GM23338 (cell line): ENCODE measurements around the gene ADCYAP1R1. TPM values are rescaled to one million over a fixed set of nuclear protein-coding genes. Genes with fewer than 3 reads are reported as not detected.

Experiments
- ATAC-seq: fragments of 200-7000 bp; cut with Tn5 transposase; 3 replicates; pipeline ENCODE4 v1.9.1; 2020
- DNase-seq: peaks from one replicate; pipeline ENCODE4 v3.0.0-alpha.2; 2015; ENCODE audit warnings: low spot score
- H2AFZ ChIP-seq: fragments of 200-600 bp; sonication (generic); 2 replicates; pipeline ENCODE4 v1.8.0; 2016; ENCODE audit warnings: antibody characterized with exemption, mild to moderate bottlenecking, moderate library complexity
- H3F3A ChIP-seq: fragments of 200-600 bp; sonication (generic); replicated peaks from 2 replicates; pipeline ENCODE4 v1.8.0; 2017; ENCODE audit warnings: antibody characterized with exemption, mixed run types, low read depth
- H3K27ac ChIP-seq: fragments of 200-600 bp; sonication (generic); 2 replicates; pipeline ENCODE4 v1.6.1; 2016; ENCODE audit warnings: low read depth
- H3K27me3 ChIP-seq: fragments of 200-600 bp; sonication (generic); 2 replicates; pipeline ENCODE4 v1.8.0; 2016; ENCODE audit warnings: mild to moderate bottlenecking, mixed run types, moderate library complexity; ENCODE audit not compliant: insufficient read depth
- H3K36me3 ChIP-seq: fragments of 200-600 bp; sonication (generic); 2 replicates; pipeline ENCODE4 v1.8.0; 2016; ENCODE audit warnings: mild to moderate bottlenecking; ENCODE audit not compliant: insufficient read depth
- H3K4me1 ChIP-seq: fragments of 200-600 bp; sonication (generic); 2 replicates; pipeline ENCODE4 v1.8.0; 2016; ENCODE audit warnings: mild to moderate bottlenecking, moderate library complexity; ENCODE audit not compliant: insufficient read depth
- H3K4me2 ChIP-seq: fragments of 200-600 bp; sonication (generic); 2 replicates; pipeline ENCODE4 v1.7.1; 2017; ENCODE audit warnings: mixed run types
- H3K4me3 ChIP-seq: fragments of 200-600 bp; sonication (generic); 2 replicates; pipeline ENCODE4 v1.6.1; 2016; ENCODE audit warnings: mixed run types
- H3K79me2 ChIP-seq: fragments of 200-600 bp; sonication (generic); replicated peaks from 2 replicates; pipeline ENCODE4 v1.8.0; 2017; ENCODE audit warnings: mild to moderate bottlenecking; ENCODE audit not compliant: insufficient read depth
- H3K9me2 ChIP-seq: fragments of 200-600 bp; sonication (generic); 2 replicates; pipeline ENCODE4 v1.8.0; 2017; ENCODE audit not compliant: insufficient read depth
- H4K20me1 ChIP-seq: fragments of 200-600 bp; sonication (generic); replicated peaks from 2 replicates; pipeline ENCODE4 v1.8.0; 2017; ENCODE audit warnings: mild to moderate bottlenecking; ENCODE audit not compliant: insufficient read depth
- H3K27ac Mint-ChIP-seq: 2 replicates; pipeline ENCODE4 v1.8.0; 2020; ENCODE audit warnings: inconsistent platforms, mild to moderate bottlenecking, moderate library complexity, mixed read lengths
- H3K27me3 Mint-ChIP-seq: 3 replicates; pipeline ENCODE4 v1.8.0; 2022; ENCODE audit warnings: low read depth, mild to moderate bottlenecking, moderate library complexity, mixed read lengths, inconsistent platforms; ENCODE audit not compliant: insufficient read depth, poor library complexity
- H3K36me3 Mint-ChIP-seq: 3 replicates; pipeline ENCODE4 v1.8.0; 2021; ENCODE audit warnings: low read depth, mild to moderate bottlenecking, inconsistent platforms, moderate library complexity, mixed read lengths
- H3K4me1 Mint-ChIP-seq: 3 replicates; pipeline ENCODE4 v1.8.0; 2020; ENCODE audit warnings: mild to moderate bottlenecking, inconsistent platforms, mixed read lengths
- H3K4me3 Mint-ChIP-seq: 3 replicates; pipeline ENCODE4 v1.8.0; 2021; ENCODE audit warnings: moderate library complexity, mild to moderate bottlenecking, inconsistent platforms, mixed read lengths
- H3K9me3 Mint-ChIP-seq: 3 replicates; pipeline ENCODE4 v1.8.0; 2020; ENCODE audit warnings: moderate library complexity, mild to moderate bottlenecking, inconsistent platforms, mixed read lengths
- CREB1 ChIP-seq: fragments of 250-450 bp; sonication (Bioruptor Pico); IDR thresholded peaks from 2 replicates; pipeline ENCODE4 v1.5.0; 2020; ENCODE audit warnings: low read depth, mild to moderate bottlenecking, moderate library complexity
- EZH2 ChIP-seq: fragments of 200-600 bp; sonication (generic); IDR thresholded peaks from one replicate; pipeline ENCODE4 v1.8.0; 2017; ENCODE audit warnings: antibody characterized with exemption, mild to moderate bottlenecking, low read depth; ENCODE audit not compliant: unreplicated experiment
- EZH2phosphoT487 ChIP-seq: fragments of 200-600 bp; sonication (generic); IDR thresholded peaks from one replicate; pipeline ENCODE4 v1.8.1; 2018; ENCODE audit warnings: antibody characterized with exemption; ENCODE audit not compliant: unreplicated experiment
- JUNB ChIP-seq: IDR thresholded peaks from one replicate; pipeline ENCODE4 v1.6.1; 2016; ENCODE audit warnings: antibody characterized with exemption; ENCODE audit not compliant: unreplicated experiment
- STAT1 ChIP-seq: IDR thresholded peaks from one replicate; pipeline ENCODE4 v1.6.1; 2016; ENCODE audit warnings: antibody characterized with exemption; ENCODE audit not compliant: unreplicated experiment
- ZNF331 ChIP-seq: fragments of 250-450 bp; sonication (Bioruptor Pico); IDR thresholded peaks from 2 replicates; pipeline ENCODE4 v1.5.0; 2020; ENCODE audit warnings: low read depth, mild to moderate bottlenecking, moderate library complexity
- polyA plus RNA-seq: library from polyadenylated mRNA; unstranded; fragments of >200 nt; fragmentation: Nextera tagmentation; extraction: Ambion mirVana; gene quantifications from 2 replicates; pipeline ENCODE4 v1.2.1, GENCODE V29; 2016
- total RNA-seq: library from RNA; depleted of rRNA; stranded (reverse); fragments of >200 nt; shearing (Covaris generic); gene quantifications from 2 replicates; pipeline ENCODE4 v1.2.3, GENCODE V29; 2014
- TF ChIP-seq, protein P1 (sequence below): fragments of 250-450 bp; sonication (Bioruptor Pico); IDR thresholded peaks from 2 replicates; pipeline ENCODE4 v1.5.0; 2020; ENCODE audit warnings: mild to moderate bottlenecking, moderate library complexity
- TF ChIP-seq, protein P2 (sequence below), 2 experiments: fragments of 200-600 bp in 1 of 2; sonication (generic) in 1 of 2; conservative IDR thresholded peaks; 2 replicates each; pipeline versions ENCODE4 v1.5.1 to v1.6.1; 2016 to 2017; ENCODE audit warnings: antibody characterized with exemption in 2 of 2, low read depth in 2 of 2, mild to moderate bottlenecking in 2 of 2, moderate library complexity in 1 of 2
- TF ChIP-seq, protein P3 (sequence below): IDR thresholded peaks from 2 replicates; pipeline ENCODE4 v1.6.1; 2016; ENCODE audit warnings: antibody characterized with exemption

ADCYAP1R1 gene
- total and polyA plus RNA-seq, 2 experiments from 2014 or later: 1.8 to 10.6 TPM

DNA sequence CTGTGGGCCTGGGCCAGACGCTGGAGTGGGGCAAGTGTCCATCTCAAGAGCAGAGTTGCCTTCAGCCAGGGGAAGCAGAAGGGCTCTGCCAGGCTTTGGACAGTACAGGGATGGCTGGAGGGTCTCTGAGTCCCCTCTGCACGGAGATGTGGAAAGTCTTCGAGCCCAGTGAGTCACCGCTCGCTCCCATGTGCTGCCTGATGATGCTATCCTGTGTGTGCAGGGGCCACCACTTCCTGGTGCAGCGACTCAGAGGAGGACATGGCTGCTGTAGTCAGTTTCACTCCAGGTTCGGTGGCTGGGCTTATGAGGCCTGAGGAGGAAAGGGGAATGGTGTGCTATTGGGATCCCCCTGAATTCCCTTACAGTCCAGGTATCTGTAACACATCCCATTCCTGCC lies 6.0 kb downstream of the ADCYAP1R1 start:
- H2AFZ ChIP-seq: no peak overlapping the region
- no peak overlapping the region for H3K4me2 ChIP-seq
- H3K9me3 Mint-ChIP-seq: no peaks in the 10 kb centered on the region
- no peaks in the 10 kb centered on the region for H3F3A ChIP-seq
- H3K27ac ChIP-seq: no peak overlapping the region
- TF ChIP-seq, protein P1, sequence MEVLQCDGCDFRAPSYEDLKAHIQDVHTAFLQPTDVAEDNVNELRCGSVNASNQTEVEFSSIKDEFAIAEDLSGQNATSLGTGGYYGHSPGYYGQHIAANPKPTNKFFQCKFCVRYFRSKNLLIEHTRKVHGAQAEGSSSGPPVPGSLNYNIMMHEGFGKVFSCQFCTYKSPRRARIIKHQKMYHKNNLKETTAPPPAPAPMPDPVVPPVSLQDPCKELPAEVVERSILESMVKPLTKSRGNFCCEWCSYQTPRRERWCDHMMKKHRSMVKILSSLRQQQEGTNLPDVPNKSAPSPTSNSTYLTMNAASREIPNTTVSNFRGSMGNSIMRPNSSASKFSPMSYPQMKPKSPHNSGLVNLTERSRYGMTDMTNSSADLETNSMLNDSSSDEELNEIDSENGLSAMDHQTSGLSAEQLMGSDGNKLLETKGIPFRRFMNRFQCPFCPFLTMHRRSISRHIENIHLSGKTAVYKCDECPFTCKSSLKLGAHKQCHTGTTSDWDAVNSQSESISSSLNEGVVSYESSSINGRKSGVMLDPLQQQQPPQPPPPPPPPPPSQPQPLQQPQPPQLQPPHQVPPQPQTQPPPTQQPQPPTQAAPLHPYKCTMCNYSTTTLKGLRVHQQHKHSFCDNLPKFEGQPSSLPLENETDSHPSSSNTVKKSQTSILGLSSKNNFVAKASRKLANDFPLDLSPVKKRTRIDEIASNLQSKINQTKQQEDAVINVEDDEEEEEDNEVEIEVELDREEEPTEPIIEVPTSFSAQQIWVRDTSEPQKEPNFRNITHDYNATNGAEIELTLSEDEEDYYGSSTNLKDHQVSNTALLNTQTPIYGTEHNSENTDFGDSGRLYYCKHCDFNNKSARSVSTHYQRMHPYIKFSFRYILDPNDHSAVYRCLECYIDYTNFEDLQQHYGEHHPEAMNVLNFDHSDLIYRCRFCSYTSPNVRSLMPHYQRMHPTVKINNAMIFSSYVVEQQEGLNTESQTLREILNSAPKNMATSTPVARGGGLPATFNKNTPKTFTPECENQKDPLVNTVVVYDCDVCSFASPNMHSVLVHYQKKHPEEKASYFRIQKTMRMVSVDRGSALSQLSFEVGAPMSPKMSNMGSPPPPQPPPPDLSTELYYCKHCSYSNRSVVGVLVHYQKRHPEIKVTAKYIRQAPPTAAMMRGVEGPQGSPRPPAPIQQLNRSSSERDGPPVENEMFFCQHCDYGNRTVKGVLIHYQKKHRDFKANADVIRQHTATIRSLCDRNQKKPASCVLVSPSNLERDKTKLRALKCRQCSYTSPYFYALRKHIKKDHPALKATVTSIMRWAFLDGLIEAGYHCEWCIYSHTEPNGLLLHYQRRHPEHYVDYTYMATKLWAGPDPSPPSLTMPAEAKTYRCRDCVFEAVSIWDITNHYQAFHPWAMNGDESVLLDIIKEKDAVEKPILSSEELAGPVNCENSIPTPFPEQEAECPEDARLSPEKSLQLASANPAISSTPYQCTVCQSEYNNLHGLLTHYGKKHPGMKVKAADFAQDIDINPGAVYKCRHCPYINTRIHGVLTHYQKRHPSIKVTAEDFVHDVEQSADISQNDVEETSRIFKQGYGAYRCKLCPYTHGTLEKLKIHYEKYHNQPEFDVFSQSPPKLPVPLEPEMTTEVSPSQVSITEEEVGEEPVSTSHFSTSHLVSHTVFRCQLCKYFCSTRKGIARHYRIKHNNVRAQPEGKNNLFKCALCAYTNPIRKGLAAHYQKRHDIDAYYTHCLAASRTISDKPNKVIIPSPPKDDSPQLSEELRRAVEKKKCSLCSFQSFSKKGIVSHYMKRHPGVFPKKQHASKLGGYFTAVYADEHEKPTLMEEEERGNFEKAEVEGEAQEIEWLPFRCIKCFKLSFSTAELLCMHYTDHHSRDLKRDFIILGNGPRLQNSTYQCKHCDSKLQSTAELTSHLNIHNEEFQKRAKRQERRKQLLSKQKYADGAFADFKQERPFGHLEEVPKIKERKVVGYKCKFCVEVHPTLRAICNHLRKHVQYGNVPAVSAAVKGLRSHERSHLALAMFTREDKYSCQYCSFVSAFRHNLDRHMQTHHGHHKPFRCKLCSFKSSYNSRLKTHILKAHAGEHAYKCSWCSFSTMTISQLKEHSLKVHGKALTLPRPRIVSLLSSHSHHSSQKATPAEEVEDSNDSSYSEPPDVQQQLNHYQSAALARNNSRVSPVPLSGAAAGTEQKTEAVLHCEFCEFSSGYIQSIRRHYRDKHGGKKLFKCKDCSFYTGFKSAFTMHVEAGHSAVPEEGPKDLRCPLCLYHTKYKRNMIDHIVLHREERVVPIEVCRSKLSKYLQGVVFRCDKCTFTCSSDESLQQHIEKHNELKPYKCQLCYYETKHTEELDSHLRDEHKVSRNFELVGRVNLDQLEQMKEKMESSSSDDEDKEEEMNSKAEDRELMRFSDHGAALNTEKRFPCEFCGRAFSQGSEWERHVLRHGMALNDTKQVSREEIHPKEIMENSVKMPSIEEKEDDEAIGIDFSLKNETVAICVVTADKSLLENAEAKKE (CRISPR knock-in tag): no peak
- no peak for TF ChIP-seq CREB1 (CRISPR knock-in tag)
- no peak for DNase-seq
- peaks cover 13% of the 10 kb centered on the region for H3K27me3 ChIP-seq
- no peaks in the 10 kb centered on the region for H3K36me3 Mint-ChIP-seq
- H3K4me1 Mint-ChIP-seq: peaks cover 34% of the 10 kb centered on the region
- no peak overlapping the region for H3K27ac Mint-ChIP-seq
- no peaks in the 10 kb centered on the region for H3K36me3 ChIP-seq
- peaks cover 10% of the 10 kb centered on the region for H3K4me1 ChIP-seq
- peaks cover 26% of the 10 kb centered on the region for H3K27me3 Mint-ChIP-seq
- H4K20me1 ChIP-seq: 0 out of 2 replicates have a peak, but pooled peaks cover 3% of the 10 kb centered on the region
- H3K9me2 ChIP-seq: no peaks in the 10 kb centered on the region
- no peak overlapping the region for H3K4me3 Mint-ChIP-seq
- no peak overlapping the region for H3K4me3 ChIP-seq
- no peak for ATAC-seq
- no peaks in the 10 kb centered on the region; the same call in 1 of the 2 replicates for H3K79me2 ChIP-seq

DNA sequence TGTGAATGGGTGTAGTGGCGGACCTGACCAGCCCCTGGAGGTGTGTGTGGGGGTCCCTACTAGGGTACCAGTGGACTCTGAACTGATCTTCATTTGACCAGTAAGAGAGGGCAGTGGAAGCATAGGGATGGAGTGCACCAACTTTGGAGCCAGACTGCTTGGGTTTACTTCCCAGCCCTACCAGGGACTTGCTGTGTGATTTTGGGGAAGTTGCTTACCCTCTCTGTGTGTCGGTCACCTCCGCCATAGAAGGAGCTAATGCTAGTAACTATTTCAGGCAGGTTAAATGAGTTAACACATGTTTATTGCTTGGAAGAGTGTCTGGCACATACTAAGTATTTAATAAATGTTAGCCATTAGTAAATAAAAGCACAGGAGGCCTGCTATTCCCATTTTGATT lies 6.6 kb downstream of the ADCYAP1R1 start:
- no peak overlapping the region for H2AFZ ChIP-seq
- ATAC-seq: no peak
- H3K4me2 ChIP-seq: no peak overlapping the region
- H3K27ac Mint-ChIP-seq: no peak overlapping the region
- no peak for DNase-seq
- H3K27ac ChIP-seq: no peak overlapping the region
- no peaks in the 10 kb centered on the region for H3K9me3 Mint-ChIP-seq
- H3K27me3 ChIP-seq: peaks cover 7% of the 10 kb centered on the region
- no peaks in the 10 kb centered on the region for H3K36me3 ChIP-seq
- peaks cover 24% of the 10 kb centered on the region for H3K27me3 Mint-ChIP-seq
- no peaks in the 10 kb centered on the region; the same call in 1 of the 2 replicates for H3K79me2 ChIP-seq
- no peaks in the 10 kb centered on the region for H3F3A ChIP-seq
- no peak overlapping the region for H3K4me3 Mint-ChIP-seq
- no peak overlapping the region for H3K4me3 ChIP-seq
- H3K36me3 Mint-ChIP-seq: no peaks in the 10 kb centered on the region
- H4K20me1 ChIP-seq: 0 out of 2 replicates have a peak, but pooled peaks cover 3% of the 10 kb centered on the region
- no peaks in the 10 kb centered on the region for H3K9me2 ChIP-seq
- peaks cover 31% of the 10 kb centered on the region for H3K4me1 Mint-ChIP-seq
- peaks cover 4% of the 10 kb centered on the region for H3K4me1 ChIP-seq
- TF ChIP-seq, protein P2, sequence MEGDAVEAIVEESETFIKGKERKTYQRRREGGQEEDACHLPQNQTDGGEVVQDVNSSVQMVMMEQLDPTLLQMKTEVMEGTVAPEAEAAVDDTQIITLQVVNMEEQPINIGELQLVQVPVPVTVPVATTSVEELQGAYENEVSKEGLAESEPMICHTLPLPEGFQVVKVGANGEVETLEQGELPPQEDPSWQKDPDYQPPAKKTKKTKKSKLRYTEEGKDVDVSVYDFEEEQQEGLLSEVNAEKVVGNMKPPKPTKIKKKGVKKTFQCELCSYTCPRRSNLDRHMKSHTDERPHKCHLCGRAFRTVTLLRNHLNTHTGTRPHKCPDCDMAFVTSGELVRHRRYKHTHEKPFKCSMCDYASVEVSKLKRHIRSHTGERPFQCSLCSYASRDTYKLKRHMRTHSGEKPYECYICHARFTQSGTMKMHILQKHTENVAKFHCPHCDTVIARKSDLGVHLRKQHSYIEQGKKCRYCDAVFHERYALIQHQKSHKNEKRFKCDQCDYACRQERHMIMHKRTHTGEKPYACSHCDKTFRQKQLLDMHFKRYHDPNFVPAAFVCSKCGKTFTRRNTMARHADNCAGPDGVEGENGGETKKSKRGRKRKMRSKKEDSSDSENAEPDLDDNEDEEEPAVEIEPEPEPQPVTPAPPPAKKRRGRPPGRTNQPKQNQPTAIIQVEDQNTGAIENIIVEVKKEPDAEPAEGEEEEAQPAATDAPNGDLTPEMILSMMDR (conservative IDR thresholded peaks at IDR 0.05; ENCODE audit: low read depth in 2 of 2): no peak
- TF ChIP-seq JUNB (no peak), ZNF331 (no peak), STAT1 (no peak), CREB1 (CRISPR knock-in tag) (no peak), EZH2phosphoT487 (no peak), EZH2 (no peak)
- TF ChIP-seq, protein P3, sequence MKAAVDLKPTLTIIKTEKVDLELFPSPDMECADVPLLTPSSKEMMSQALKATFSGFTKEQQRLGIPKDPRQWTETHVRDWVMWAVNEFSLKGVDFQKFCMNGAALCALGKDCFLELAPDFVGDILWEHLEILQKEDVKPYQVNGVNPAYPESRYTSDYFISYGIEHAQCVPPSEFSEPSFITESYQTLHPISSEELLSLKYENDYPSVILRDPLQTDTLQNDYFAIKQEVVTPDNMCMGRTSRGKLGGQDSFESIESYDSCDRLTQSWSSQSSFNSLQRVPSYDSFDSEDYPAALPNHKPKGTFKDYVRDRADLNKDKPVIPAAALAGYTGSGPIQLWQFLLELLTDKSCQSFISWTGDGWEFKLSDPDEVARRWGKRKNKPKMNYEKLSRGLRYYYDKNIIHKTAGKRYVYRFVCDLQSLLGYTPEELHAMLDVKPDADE: no peak
